Esophagus squamous epithelium (tissue), 5 donors: ENCODE results near the gene NDUFS1. TPM values are rescaled to one million over a fixed set of nuclear protein-coding genes. Genes with fewer than 3 reads are reported as not detected.

Experiments
- DNase-seq: peaks from one replicate; lab custom pipeline; 2025; lab: John Stamatoyannopoulos, UW
- H3K27ac ChIP-seq, 4 donors: fragments of 200-600 bp; sonication (generic); one replicate each; pipeline ENCODE4 v1.5.1; 2016 to 2019; ENCODE audit warnings: mild to moderate bottlenecking in 1 of 4
- H3K27me3 ChIP-seq, 4 donors: fragments of 200-600 bp; sonication (generic); 1 replicate in 3 of 4; 2 replicates in 1 of 4; pipeline versions ENCODE4 v1.5.1 to v1.6.0; 2017 to 2021; ENCODE audit warnings: antibody characterized with exemption in 1 of 4
- H3K36me3 ChIP-seq, 3 donors: fragments of 200-600 bp; sonication (generic); one replicate each; pipeline ENCODE4 v1.5.1; 2016 to 2019
- H3K4me1 ChIP-seq, 3 donors: fragments of 200-600 bp; sonication (generic); one replicate each; pipeline ENCODE4 v1.5.1; 2017 to 2019
- H3K4me3 ChIP-seq, 4 donors: fragments of 200-600 bp; sonication (generic); 1 replicate in 3 of 4; 2 replicates in 1 of 4; pipeline ENCODE4 v1.5.1; 2016 to 2019; ENCODE audit warnings: mild to moderate bottlenecking in 2 of 4, moderate library complexity in 1 of 4
- H3K9me3 ChIP-seq, 3 donors: fragments of 200-600 bp; sonication (generic); one replicate each; pipeline ENCODE4 v1.5.1; 2016 to 2019
- CTCF ChIP-seq, 6 experiments: fragments of 450-650 bp in 4 of 6; fragments of 200-600 bp in 2 of 6; sonication (generic) in 2 of 6; IDR thresholded peaks; one replicate each; pipeline ENCODE4 v1.5.1; 2016 to 2019; ENCODE audit warnings: antibody characterized with exemption in 6 of 6, mild to moderate bottlenecking in 4 of 6, moderate library complexity in 4 of 6
- POLR2A ChIP-seq, 4 donors: fragments of 450-650 bp; IDR thresholded peaks; one replicate each; pipeline ENCODE4 v1.6.1; 2017; ENCODE audit warnings: antibody characterized with exemption in 4 of 4, mild to moderate bottlenecking in 4 of 4, moderate library complexity in 3 of 4
- WGBS, 2 donors: methylation state at CpG; one replicate each; pipeline ENCODE4 v1.1.5; 2018; 5-methylcytosine and 5-hydroxymethylcytosine counted together
- intact Hi-C: fragments of 100-400 bp; cut with DNase I; formaldehyde crosslinking; loops from one replicate; pipeline ENCODE4 v1.15.0; 2022
- total RNA-seq, 4 donors: library from RNA; depleted of rRNA; stranded (reverse); fragments of >200 nt; gene quantifications; one replicate each; pipeline ENCODE4 v1.1.0, GENCODE V29; 2016
- donor health status: DM: yes; HTN: yes; CAD: no.

NDUFS1 gene
- total RNA-seq, 4 donors from 2014 or later: 87.5 to 155 (median 95.9) TPM

- H3K27me3 ChIP-seq: no peaks in the 10 kb centered on the region
- peaks cover 5 to 56% (median 19%) of the 10 kb centered on the region in 3 donors for H3K4me1 ChIP-seq
- no peaks in the 10 kb centered on the region for H3K9me3 ChIP-seq
- no peaks in the 10 kb centered on the region for H3K36me3 ChIP-seq
- DNase-seq: no peak
- no peak overlapping the region for H3K4me3 ChIP-seq
- intact Hi-C loops: no loop called here
- WGBS, 2 donors: 78 to 85% methylated on average over 7 to 14 of the region's 16 CpGs
- TF ChIP-seq CTCF (IDR thresholded peaks at IDR 0.05): no peak
- TF ChIP-seq POLR2A (IDR thresholded peaks at IDR 0.05): no peak
- H3K27ac ChIP-seq: peak overlapping the region; percentile 67 to 71 (median 69)
Observed at GRCh38 chr2:206202446-206202845, 43.2 kb upstream of the NDUFS1 start.

- peak overlapping the region; percentile 67 to 71 (median 70) for H3K27ac ChIP-seq
Observed at GRCh38 chr2:206201075-206201848, 42.0 kb upstream of the NDUFS1 start.

GRCh38 chr2:206198677-206199076 is 39.4 kb upstream of the NDUFS1 start:
- Histone ChIP-seq H3K9me3 (no peaks in the 10 kb centered on the region), H3K4me1 (peaks cover 5 to 56% (median 19%) of the 10 kb centered on the region in 3 donors), H3K36me3 (no peaks in the 10 kb centered on the region), H3K27ac (peak overlapping the region; percentile 34 to 71 (median 69)), H3K4me3 (no peak overlapping the region), H3K27me3 (no peaks in the 10 kb centered on the region)
- DNase-seq: no peak
- TF ChIP-seq CTCF (IDR thresholded peaks at IDR 0.05): no peak
- TF ChIP-seq POLR2A (IDR thresholded peaks at IDR 0.05): no peak
- intact Hi-C loops: no loop called here
- WGBS, 2 donors: 4 to 27% methylated on average over 1 of the region's 1 CpG

More at GRCh38 chr2:206201075-206201848, 42.0 kb upstream of the NDUFS1 start:
- H3K9me3 ChIP-seq: no peaks in the 10 kb centered on the region
- TF ChIP-seq CTCF (IDR thresholded peaks at IDR 0.05): no peak
- no peak for TF ChIP-seq POLR2A (IDR thresholded peaks at IDR 0.05)
- 36 to 43% methylated on average over 5 of the region's 5 CpGs for WGBS, 2 donors
- intact Hi-C loops: no loop called here
- H3K27me3 ChIP-seq: no peaks in the 10 kb centered on the region
- H3K36me3 ChIP-seq: no peaks in the 10 kb centered on the region
- peaks cover 5 to 56% (median 19%) of the 10 kb centered on the region in 3 donors for H3K4me1 ChIP-seq
- DNase-seq: no peak
- H3K4me3 ChIP-seq: no peak overlapping the region

- Histone ChIP-seq H3K4me1 (peaks cover under 1 to 37% (median 5%) of the 10 kb centered on the region in 3 donors), H3K9me3 (no peaks in the 10 kb centered on the region), H3K4me3 (no peak overlapping the region), H3K27ac (no peak overlapping the region), H3K27me3 (no peaks in the 10 kb centered on the region), H3K36me3 (no peaks in the 10 kb centered on the region)
- TF ChIP-seq CTCF (IDR thresholded peaks at IDR 0.05) (no peak), POLR2A (IDR thresholded peaks at IDR 0.05) (no peak)
- no peak for DNase-seq
- 47 to 71% methylated on average over 2 of the region's 2 CpGs for WGBS, 2 donors
- intact Hi-C loops: no loop called here
Observed at GRCh38 chr2:206193671-206194357, 34.6 kb upstream of the NDUFS1 start.

- WGBS, 2 donors: 90 to 91% methylated on average over 3 of the region's 3 CpGs
- H3K27ac ChIP-seq: no peak overlapping the region
- H3K4me1 ChIP-seq: peaks cover 0 to 28% (median 0%) of the 10 kb centered on the region in 3 donors
- TF ChIP-seq CTCF (IDR thresholded peaks at IDR 0.05) (no peak), POLR2A (IDR thresholded peaks at IDR 0.05) (no peak)
- DNase-seq: no peak
- intact Hi-C loops: no loop called here
- H3K27me3 ChIP-seq: no peaks in the 10 kb centered on the region
- H3K36me3 ChIP-seq: no peaks in the 10 kb centered on the region
- H3K4me3 ChIP-seq: no peak overlapping the region
- H3K9me3 ChIP-seq: no peaks in the 10 kb centered on the region
Observed at GRCh38 chr2:206192157-206192556, 32.9 kb upstream of the NDUFS1 start.
